ENCODE results near the gene RRP15.

- TF ChIP-seq CTCF (IDR thresholded peaks at IDR 0.05; ENCODE audit: low read depth, low read length) (no peak), EZH2phosphoT487 (IDR thresholded peaks at IDR 0.05; ENCODE audit: low read depth) (no peak)
Measured at GRCh38 chr1:218374401-218375353, 89.6 kb downstream of the RRP15 start.
